Measurements from ENCODE around the gene FANCM. TPM values are rescaled to one million over a fixed set of nuclear protein-coding genes. Genes with fewer than 3 reads are reported as not detected.
A peak's percentile ranks its signal among the peaks of the same experiment; 100 is the strongest.

Gene FANCM
- total and polyA plus RNA-seq, 2 experiments from 2014 or later, result 5.6 to 12.4 TPM

DNA sequence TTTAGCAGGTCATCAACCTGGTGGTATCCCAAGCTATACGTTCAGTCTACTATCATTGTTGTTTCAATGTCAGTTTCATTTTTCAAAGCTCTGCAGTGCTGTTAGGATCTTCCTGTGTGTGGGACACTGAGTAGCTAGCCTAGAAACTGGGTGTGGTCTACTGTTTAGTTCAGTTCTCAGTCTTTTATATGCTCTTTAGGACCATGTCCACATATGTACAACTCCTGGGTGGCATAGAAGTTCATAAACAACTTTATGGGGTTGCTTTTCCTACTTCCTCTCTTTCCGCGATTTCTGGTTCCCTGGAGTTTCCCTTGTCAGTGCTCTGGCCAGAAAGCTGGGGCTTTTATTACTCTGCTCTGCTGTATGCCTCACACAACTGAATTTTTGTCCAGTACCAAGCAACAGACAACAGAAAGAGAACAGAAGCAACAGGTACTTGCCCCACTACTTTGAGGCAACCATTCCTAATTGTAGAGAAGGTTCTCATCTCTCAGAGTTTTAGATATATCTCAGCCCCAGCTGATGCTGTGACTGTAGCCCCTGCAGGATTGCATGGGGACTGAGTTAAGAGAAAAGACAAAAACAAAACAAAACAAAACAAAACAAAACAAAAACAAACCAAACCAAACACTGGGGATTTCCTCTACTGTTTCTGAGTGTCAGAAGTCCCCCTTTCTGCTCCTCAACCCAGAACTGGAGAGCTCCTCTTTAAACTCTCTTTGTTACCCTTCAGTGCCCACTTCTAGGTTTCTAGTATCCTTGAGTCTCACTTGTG lies 86.9 kb downstream of the FANCM start:
- no peaks in the 10 kb centered on the region for H3K9me3 ChIP-seq (ENCODE audit: low read depth)
- no peaks in the 10 kb centered on the region for H3K27me3 ChIP-seq
- no peak overlapping the region for H3K4me3 ChIP-seq
- H3K27ac ChIP-seq, result no peak overlapping the region
- H3K4me1 ChIP-seq (ENCODE audit: low read depth), result no peaks in the 10 kb centered on the region
- peaks cover 7% of the 10 kb centered on the region for H3K36me3 ChIP-seq
- DNase-seq (ENCODE audit: low read depth in 1 of 2, low spot score in 1 of 2), result no peak
- no peak for TF ChIP-seq CTCF (IDR thresholded peaks at IDR 0.05; ENCODE audit: low read depth, low read length)

- no peaks in the 10 kb centered on the region for H3K4me1 ChIP-seq (ENCODE audit: low read depth)
- no peak for DNase-seq (ENCODE audit: low read depth in 1 of 2, low spot score in 1 of 2)
- no peak overlapping the region for H3K27ac ChIP-seq
- H3K36me3 ChIP-seq, result peaks cover 10% of the 10 kb centered on the region
- no peak for TF ChIP-seq CTCF (IDR thresholded peaks at IDR 0.05; ENCODE audit: low read depth, low read length)
- no peak overlapping the region for H3K4me3 ChIP-seq
- no peaks in the 10 kb centered on the region for H3K27me3 ChIP-seq
- H3K9me3 ChIP-seq (ENCODE audit: low read depth), result no peaks in the 10 kb centered on the region
These were observed 91.8 kb downstream of the FANCM start for GRCh38 chr14:45227566-45227965.

DNA sequence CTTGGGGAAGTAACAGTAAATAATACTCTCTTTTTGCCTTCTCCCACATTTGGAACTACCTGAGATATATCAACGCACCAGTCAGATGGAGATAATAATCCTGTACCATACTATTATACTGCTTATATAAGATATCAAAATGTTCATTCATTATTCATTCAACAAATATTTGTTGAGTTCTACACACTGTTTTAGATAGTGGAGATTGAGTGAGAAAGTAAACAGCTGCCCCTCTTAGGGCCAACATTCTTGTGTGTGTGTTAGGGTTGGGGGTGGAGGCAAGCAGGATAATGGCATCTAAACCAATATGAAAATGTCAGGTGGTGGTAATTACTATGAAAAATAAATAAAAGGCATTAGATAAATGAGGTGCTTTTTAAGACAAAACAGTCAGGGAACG lies 103.3 kb downstream of the FANCM start:
- Histone ChIP-seq H3K27ac (no peak overlapping the region), H3K27me3 (no peaks in the 10 kb centered on the region), H3K36me3 (no peaks in the 10 kb centered on the region), H3K4me1 (ENCODE audit: low read depth) (no peaks in the 10 kb centered on the region), H3K9me3 (ENCODE audit: low read depth) (no peaks in the 10 kb centered on the region), H3K4me3 (no peak overlapping the region)
- no peak for DNase-seq (ENCODE audit: low read depth in 1 of 2, low spot score in 1 of 2)
- no peak for TF ChIP-seq CTCF (IDR thresholded peaks at IDR 0.05; ENCODE audit: low read depth, low read length)

GRCh38 chr14:45242706-45243105 lies 107.0 kb downstream of the FANCM start:
- TF ChIP-seq CTCF (IDR thresholded peaks at IDR 0.05; ENCODE audit: low read depth, low read length), result no peak
- H3K36me3 ChIP-seq, result no peaks in the 10 kb centered on the region
- H3K4me1 ChIP-seq (ENCODE audit: low read depth), result peaks cover 8% of the 10 kb centered on the region
- H3K9me3 ChIP-seq (ENCODE audit: low read depth), result no peaks in the 10 kb centered on the region
- no peak overlapping the region for H3K27ac ChIP-seq
- DNase-seq (ENCODE audit: low read depth in 1 of 2, low spot score in 1 of 2), result no peak
- H3K27me3 ChIP-seq, result no peaks in the 10 kb centered on the region
- H3K4me3 ChIP-seq, result no peak overlapping the region

DNA sequence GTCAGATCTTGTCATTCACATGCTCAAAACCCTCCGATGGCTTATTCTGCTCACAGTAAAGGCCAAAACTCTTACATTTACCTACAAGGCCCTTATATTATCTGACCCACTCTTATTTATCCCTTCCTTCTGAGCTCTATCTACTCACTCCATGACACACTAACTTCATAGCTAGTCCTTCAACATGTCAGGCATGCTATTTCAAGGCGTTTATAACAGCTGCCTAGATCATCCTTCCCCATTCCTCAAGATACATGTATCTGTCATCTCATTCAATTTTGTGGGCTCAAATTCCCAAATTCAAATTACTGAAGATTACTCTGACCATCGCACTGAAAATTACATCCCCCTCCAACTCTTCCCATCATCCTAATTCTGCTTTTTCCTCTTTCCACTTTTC lies 110.4 kb downstream of the FANCM start:
- Histone ChIP-seq H3K9me3 (ENCODE audit: low read depth) (no peaks in the 10 kb centered on the region), H3K27ac (peak overlapping the region; percentile 33), H3K4me1 (ENCODE audit: low read depth) (peaks cover 10% of the 10 kb centered on the region), H3K4me3 (no peak overlapping the region), H3K36me3 (no peaks in the 10 kb centered on the region), H3K27me3 (no peaks in the 10 kb centered on the region)
- DNase-seq (ENCODE audit: low read depth in 1 of 2, low spot score in 1 of 2), result no peak
- no peak for TF ChIP-seq CTCF (IDR thresholded peaks at IDR 0.05; ENCODE audit: low read depth, low read length)
